Fibroblast of lung (primary cell): Measurements from ENCODE around the gene ADAP1.

Source experiments
- CTCF ChIP-seq, 2 donors: IDR thresholded peaks in 1 of 2; conservative IDR thresholded peaks in 1 of 2; 1 replicate in 1 of 2; 2 replicates in 1 of 2; pipeline ENCODE4 v1.5.1; 2011 to 2012; ENCODE audit warnings: low read length in 2 of 2, control low read depth in 1 of 2, inconsistent platforms in 1 of 2, low read depth in 1 of 2, mild to moderate bottlenecking in 1 of 2
- EZH2 ChIP-seq: IDR thresholded peaks from 2 replicates; pipeline ENCODE4 v1.5.1; 2012; ENCODE audit warnings: low read length, control low read depth, mild to moderate bottlenecking; ENCODE audit errors: missing control alignments

- TF ChIP-seq CTCF (conservative IDR thresholded peaks at IDR 0.05 in 1 of 2, IDR thresholded peaks at IDR 0.05 in 1 of 2; ENCODE audit: low read depth in 1 of 2, low read length in 2 of 2) (no peak), EZH2 (no peak)
Measured at GRCh38 chr7:951881-952547, 2.5 kb downstream of the ADAP1 start.
